ENCODE data around the gene NXPE3. TPM values are rescaled to one million over a fixed set of nuclear protein-coding genes. Genes with fewer than 3 reads are reported as not detected.

Gene NXPE3
- total and polyA plus RNA-seq, 2 experiments from 2014 or later, result 5.4 to 12.6 TPM

- peaks cover 28% of the 10 kb centered on the region; the same call in 1 of the 2 replicates for H3F3A ChIP-seq (ENCODE audit: insufficient read depth)
- TF ChIP-seq EZH2phosphoT487 (IDR thresholded peaks at IDR 0.05; ENCODE audit: insufficient read depth, low read depth), result no peak
- TF ChIP-seq EZH2 (IDR thresholded peaks at IDR 0.05; ENCODE audit: insufficient read depth, poor library complexity, severe bottlenecking), result no peak
- peaks cover 37% of the 10 kb centered on the region for H3K4me1 ChIP-seq (ENCODE audit: insufficient read depth)
- no peak overlapping the region for H2AFZ ChIP-seq
- H3K4me2 ChIP-seq (ENCODE audit: unreplicated experiment), result peak overlapping the region; percentile 94
- 13 to 19% methylated on average over 2 of the region's 2 CpGs for WGBS, 2 experiments (ENCODE audit: low coverage in 1 of 2, low lambda C conversion rate in 2 of 2, missing lambda C conversion rate in 2 of 2)
- H3K4me3 ChIP-seq, result no peak overlapping the region
- no peaks in the 10 kb centered on the region for H3K36me3 ChIP-seq (ENCODE audit: low read depth)
- H3K27ac ChIP-seq, result peak overlapping the region; percentile 84
- H3K9ac ChIP-seq, result 0 out of 2 replicates have a peak overlapping the region, but pooled peaks have one; percentile 87
- H3K9me2 ChIP-seq (ENCODE audit: insufficient read depth), result no peaks in the 10 kb centered on the region
- no peaks in the 10 kb centered on the region for H3K27me3 ChIP-seq (replicated peaks; ENCODE audit: insufficient read depth)
- peak; percentile 71 for DNase-seq
- in situ Hi-C loops (cut with MboI), result no loop called here
- H4K20me1 ChIP-seq (ENCODE audit: insufficient read depth), result no peaks in the 10 kb centered on the region
- H3K9me3 ChIP-seq (ENCODE audit: low read depth), result no peaks in the 10 kb centered on the region
- H3K79me2 ChIP-seq (ENCODE audit: insufficient read depth), result peaks cover 7% of the 10 kb centered on the region; the same call in 1 of the 2 replicates
These were observed 47.0 kb downstream of the NXPE3 start for GRCh38 chr3:101825904-101826445.

DNA sequence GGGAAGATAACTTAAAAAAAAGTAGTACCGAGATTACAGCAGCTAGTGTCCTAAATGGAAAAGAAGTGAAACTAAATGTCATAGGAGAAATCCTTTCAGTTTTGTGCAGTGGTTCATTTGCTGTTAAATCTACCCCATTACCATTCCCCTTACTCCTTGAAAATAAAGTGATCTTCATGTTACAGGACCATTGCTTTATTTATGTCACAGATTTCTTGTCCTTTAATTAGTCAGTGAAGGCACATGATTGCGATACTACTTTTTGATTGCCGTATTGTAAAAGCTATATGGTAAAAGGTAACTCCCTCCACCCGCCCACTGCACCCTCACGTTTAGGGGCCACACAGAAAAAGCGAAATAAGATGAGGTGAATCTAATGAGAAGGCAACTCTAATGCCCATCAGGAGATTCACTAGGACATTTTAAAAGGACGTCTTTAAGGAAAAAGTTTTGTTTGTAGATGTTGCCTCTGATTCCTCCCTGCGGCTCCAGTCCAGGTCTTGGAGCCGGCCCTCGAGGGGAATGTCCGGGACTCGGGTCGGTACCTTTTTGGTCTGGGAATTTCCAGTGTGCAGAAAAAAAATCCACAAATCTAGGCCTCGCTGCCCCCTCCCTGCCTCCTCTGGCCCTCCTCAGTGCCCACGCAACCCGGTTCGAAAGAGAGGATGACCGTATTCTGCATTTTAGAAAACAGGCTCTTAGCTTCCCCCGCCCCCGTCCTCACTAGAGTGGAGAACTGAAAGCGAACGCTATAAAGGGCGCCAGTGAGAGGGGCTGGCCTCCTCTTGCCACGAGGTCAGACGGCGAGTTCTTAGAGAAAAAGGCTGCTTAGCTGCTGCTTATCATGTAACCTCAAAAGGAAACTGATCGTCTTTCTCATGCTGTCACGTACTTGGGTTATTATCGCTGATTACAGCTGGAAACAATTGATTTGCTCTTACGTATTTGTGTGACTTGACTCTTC is 48.5 kb downstream of the NXPE3 start:
- Histone ChIP-seq H3K36me3 (ENCODE audit: low read depth) (no peaks in the 10 kb centered on the region), H3K4me3 (peak overlapping the region; percentile 78), H3K9me2 (ENCODE audit: insufficient read depth) (no peaks in the 10 kb centered on the region), H3F3A (ENCODE audit: insufficient read depth) (peaks cover 28% of the 10 kb centered on the region; the same call in 1 of the 2 replicates), H3K4me1 (ENCODE audit: insufficient read depth) (peaks cover 37% of the 10 kb centered on the region), H3K9ac (peak overlapping the region; percentile 87), H3K79me2 (ENCODE audit: insufficient read depth) (peaks cover 7% of the 10 kb centered on the region; the same call in 1 of the 2 replicates), H3K27ac (peak overlapping the region; percentile 84), H4K20me1 (ENCODE audit: insufficient read depth) (no peaks in the 10 kb centered on the region), H2AFZ (peak overlapping the region; percentile 91), H3K27me3 (replicated peaks; ENCODE audit: insufficient read depth) (no peaks in the 10 kb centered on the region), H3K9me3 (ENCODE audit: low read depth) (no peaks in the 10 kb centered on the region), H3K4me2 (ENCODE audit: unreplicated experiment) (peak overlapping the region; percentile 94)
- in situ Hi-C loops (cut with MboI), result no loop called here
- no peak for TF ChIP-seq EZH2phosphoT487 (IDR thresholded peaks at IDR 0.05; ENCODE audit: insufficient read depth, low read depth)
- no peak for TF ChIP-seq EZH2 (IDR thresholded peaks at IDR 0.05; ENCODE audit: insufficient read depth, poor library complexity, severe bottlenecking)
- peak; percentile 90 for DNase-seq
- WGBS, 2 experiments (ENCODE audit: low coverage in 1 of 2, low lambda C conversion rate in 2 of 2, missing lambda C conversion rate in 2 of 2), result 0 to 2% methylated on average over 30 of the region's 30 CpGs

- no peaks in the 10 kb centered on the region for H3K9me2 ChIP-seq (ENCODE audit: insufficient read depth)
- H3K4me3 ChIP-seq, result peak overlapping the region; percentile 78
- TF ChIP-seq EZH2phosphoT487 (IDR thresholded peaks at IDR 0.05; ENCODE audit: insufficient read depth, low read depth), result no peak
- TF ChIP-seq EZH2 (IDR thresholded peaks at IDR 0.05; ENCODE audit: insufficient read depth, poor library complexity, severe bottlenecking), result no peak
- no peaks in the 10 kb centered on the region for H3K36me3 ChIP-seq (ENCODE audit: low read depth)
- in situ Hi-C loops (cut with MboI), result no loop called here
- H3K4me1 ChIP-seq (ENCODE audit: insufficient read depth), result peaks cover 37% of the 10 kb centered on the region
- peak overlapping the region; percentile 87 for H3K9ac ChIP-seq
- peak overlapping the region; percentile 84 for H3K27ac ChIP-seq
- peak overlapping the region; percentile 94 for H3K4me2 ChIP-seq (ENCODE audit: unreplicated experiment)
- H4K20me1 ChIP-seq (ENCODE audit: insufficient read depth), result no peaks in the 10 kb centered on the region
- H2AFZ ChIP-seq, result peak overlapping the region; percentile 91
- peaks cover 28% of the 10 kb centered on the region; the same call in 1 of the 2 replicates for H3F3A ChIP-seq (ENCODE audit: insufficient read depth)
- WGBS, 2 experiments (ENCODE audit: low coverage in 1 of 2, low lambda C conversion rate in 2 of 2, missing lambda C conversion rate in 2 of 2), result 5 to 10% methylated on average over 3 of the region's 3 CpGs
- no peaks in the 10 kb centered on the region for H3K9me3 ChIP-seq (ENCODE audit: low read depth)
- no peaks in the 10 kb centered on the region for H3K27me3 ChIP-seq (replicated peaks; ENCODE audit: insufficient read depth)
- DNase-seq, result peak; percentile 24
- H3K79me2 ChIP-seq (ENCODE audit: insufficient read depth), result peaks cover 7% of the 10 kb centered on the region; the same call in 1 of the 2 replicates
These were observed 49.3 kb downstream of the NXPE3 start for GRCh38 chr3:101828276-101828675.

GRCh38 chr3:101828691-101829436 is 49.9 kb downstream of the NXPE3 start:
- peak overlapping the region; percentile 91 for H2AFZ ChIP-seq
- H4K20me1 ChIP-seq (ENCODE audit: insufficient read depth), result no peaks in the 10 kb centered on the region
- H3K79me2 ChIP-seq (ENCODE audit: insufficient read depth), result peaks cover 7% of the 10 kb centered on the region; the same call in 1 of the 2 replicates
- WGBS, 2 experiments (ENCODE audit: low coverage in 1 of 2, low lambda C conversion rate in 2 of 2, missing lambda C conversion rate in 2 of 2), result 24 to 26% methylated on average over 9 of the region's 9 CpGs
- H3K27me3 ChIP-seq (replicated peaks; ENCODE audit: insufficient read depth), result no peaks in the 10 kb centered on the region
- H3K4me3 ChIP-seq, result peak overlapping the region; percentile 78
- in situ Hi-C loops (cut with MboI), result no loop called here
- peak; percentile 82 for DNase-seq
- H3K4me2 ChIP-seq (ENCODE audit: unreplicated experiment), result peak overlapping the region; percentile 94
- no peaks in the 10 kb centered on the region for H3K36me3 ChIP-seq (ENCODE audit: low read depth)
- peak overlapping the region; percentile 84 for H3K27ac ChIP-seq
- TF ChIP-seq EZH2phosphoT487 (IDR thresholded peaks at IDR 0.05; ENCODE audit: insufficient read depth, low read depth) (no peak), EZH2 (IDR thresholded peaks at IDR 0.05; ENCODE audit: insufficient read depth, poor library complexity, severe bottlenecking) (no peak)
- H3K9me3 ChIP-seq (ENCODE audit: low read depth), result no peaks in the 10 kb centered on the region
- H3K4me1 ChIP-seq (ENCODE audit: insufficient read depth), result peaks cover 37% of the 10 kb centered on the region
- H3F3A ChIP-seq (ENCODE audit: insufficient read depth), result peaks cover 28% of the 10 kb centered on the region; the same call in 1 of the 2 replicates
- H3K9ac ChIP-seq, result peak overlapping the region; percentile 87
- H3K9me2 ChIP-seq (ENCODE audit: insufficient read depth), result no peaks in the 10 kb centered on the region

Data from GM23248 (cell line).